Peyer's patch (tissue), 4 donors: ENCODE results near the gene RORC.

ENCODE experiments used
- CTCF ChIP-seq, 6 experiments: fragments of 450-650 bp in 4 of 6; fragments of 200-600 bp in 2 of 6; sonication (generic) in 1 of 6; IDR thresholded peaks; one replicate each; pipeline ENCODE4 v1.5.1; 2017 to 2019; ENCODE audit warnings: antibody characterized with exemption in 6 of 6, mild to moderate bottlenecking in 3 of 6, moderate library complexity in 1 of 6
- POLR2A ChIP-seq, 2 donors: fragments of 450-650 bp; IDR thresholded peaks; one replicate each; pipeline ENCODE4 v1.5.1; 2017; ENCODE audit warnings: antibody characterized with exemption in 2 of 2, mild to moderate bottlenecking in 2 of 2, moderate library complexity in 2 of 2

DNA sequence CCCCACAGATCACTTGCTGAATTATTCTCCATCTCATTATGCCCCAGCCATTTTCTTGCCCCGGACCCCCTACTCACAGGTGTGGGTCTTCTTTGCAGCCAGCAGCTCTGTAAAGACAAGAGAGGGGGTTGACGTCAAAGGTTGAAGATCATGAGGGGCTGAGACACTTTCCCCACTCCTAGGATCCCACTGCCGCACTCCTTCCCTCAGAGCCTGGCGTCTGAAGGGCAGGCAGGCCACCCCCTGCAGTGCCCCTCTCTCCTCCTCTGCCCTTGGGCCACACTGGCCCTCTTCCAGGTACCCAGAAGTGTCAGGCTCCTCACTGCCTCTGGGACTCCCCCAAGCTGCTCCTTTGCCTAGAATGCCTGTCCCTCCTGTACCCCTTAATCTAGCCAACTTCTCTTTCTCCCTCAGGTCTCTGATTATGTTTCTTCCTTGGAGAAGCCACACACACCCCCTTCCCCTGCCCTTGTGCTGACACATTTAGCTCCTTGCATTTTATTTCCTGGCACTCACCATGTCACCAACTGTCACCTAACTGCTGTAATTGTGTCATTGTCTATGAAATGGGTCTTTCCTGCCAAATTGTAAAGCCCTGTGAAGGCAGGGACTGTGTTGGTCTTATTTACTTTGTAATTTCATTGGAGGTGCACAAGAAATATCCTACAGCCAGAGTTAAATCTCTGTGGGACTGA, 2.1 kb downstream of the RORC start:
- no peak for TF ChIP-seq CTCF (IDR thresholded peaks at IDR 0.05)
- no peak for TF ChIP-seq POLR2A (IDR thresholded peaks at IDR 0.05)
